DMS53 (cell line): ENCODE results near the gene ATP13A4.
A peak's percentile ranks its signal among the peaks of the same experiment; 100 is the strongest.

Source experiments
- DNase-seq: peaks from one replicate; lab custom pipeline; 2025; lab: John Stamatoyannopoulos, UW

ATP13A4 gene, protein sequence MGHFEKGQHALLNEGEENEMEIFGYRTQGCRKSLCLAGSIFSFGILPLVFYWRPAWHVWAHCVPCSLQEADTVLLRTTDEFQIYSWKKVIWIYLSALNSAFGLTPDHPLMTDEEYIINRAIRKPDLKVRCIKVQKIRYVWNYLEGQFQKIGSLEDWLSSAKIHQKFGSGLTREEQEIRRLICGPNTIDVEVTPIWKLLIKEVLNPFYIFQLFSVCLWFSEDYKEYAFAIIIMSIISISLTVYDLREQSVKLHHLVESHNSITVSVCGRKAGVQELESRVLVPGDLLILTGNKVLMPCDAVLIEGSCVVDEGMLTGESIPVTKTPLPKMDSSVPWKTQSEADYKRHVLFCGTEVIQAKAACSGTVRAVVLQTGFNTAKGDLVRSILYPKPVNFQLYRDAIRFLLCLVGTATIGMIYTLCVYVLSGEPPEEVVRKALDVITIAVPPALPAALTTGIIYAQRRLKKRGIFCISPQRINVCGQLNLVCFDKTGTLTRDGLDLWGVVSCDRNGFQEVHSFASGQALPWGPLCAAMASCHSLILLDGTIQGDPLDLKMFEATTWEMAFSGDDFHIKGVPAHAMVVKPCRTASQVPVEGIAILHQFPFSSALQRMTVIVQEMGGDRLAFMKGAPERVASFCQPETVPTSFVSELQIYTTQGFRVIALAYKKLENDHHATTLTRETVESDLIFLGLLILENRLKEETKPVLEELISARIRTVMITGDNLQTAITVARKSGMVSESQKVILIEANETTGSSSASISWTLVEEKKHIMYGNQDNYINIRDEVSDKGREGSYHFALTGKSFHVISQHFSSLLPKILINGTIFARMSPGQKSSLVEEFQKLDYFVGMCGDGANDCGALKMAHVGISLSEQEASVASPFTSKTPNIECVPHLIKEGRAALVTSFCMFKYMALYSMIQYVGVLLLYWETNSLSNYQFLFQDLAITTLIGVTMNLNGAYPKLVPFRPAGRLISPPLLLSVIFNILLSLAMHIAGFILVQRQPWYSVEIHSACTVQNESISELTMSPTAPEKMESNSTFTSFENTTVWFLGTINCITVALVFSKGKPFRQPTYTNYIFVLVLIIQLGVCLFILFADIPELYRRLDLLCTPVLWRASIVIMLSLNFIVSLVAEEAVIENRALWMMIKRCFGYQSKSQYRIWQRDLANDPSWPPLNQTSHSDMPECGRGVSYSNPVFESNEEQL

DNA sequence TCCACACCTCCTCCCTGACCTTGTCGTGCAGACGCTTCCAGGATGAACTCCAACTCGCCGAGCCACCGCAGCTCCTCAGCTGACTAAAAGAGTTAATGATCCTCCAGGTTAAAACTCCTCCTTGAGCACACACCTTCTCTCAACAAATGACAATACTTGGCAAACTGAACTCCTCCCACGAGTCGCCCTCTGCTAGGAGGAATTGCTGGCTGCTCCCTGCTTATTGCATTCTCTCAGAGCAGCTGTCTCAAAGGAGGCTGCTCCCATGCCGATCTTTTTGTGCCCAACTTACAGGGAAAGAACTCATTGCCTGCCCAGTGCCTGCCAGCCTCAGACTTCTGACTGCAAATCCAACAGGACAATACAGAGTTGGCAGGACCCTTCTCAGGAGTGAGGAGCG is at the start of gene ATP13A4:
Gene ATP13A4 (minus strand): TSS at position 85 of the 400 bp plus-strand sequence. CDS start 96 bp downstream, outside the sequence.
- peak; percentile 46 for DNase-seq

DNA sequence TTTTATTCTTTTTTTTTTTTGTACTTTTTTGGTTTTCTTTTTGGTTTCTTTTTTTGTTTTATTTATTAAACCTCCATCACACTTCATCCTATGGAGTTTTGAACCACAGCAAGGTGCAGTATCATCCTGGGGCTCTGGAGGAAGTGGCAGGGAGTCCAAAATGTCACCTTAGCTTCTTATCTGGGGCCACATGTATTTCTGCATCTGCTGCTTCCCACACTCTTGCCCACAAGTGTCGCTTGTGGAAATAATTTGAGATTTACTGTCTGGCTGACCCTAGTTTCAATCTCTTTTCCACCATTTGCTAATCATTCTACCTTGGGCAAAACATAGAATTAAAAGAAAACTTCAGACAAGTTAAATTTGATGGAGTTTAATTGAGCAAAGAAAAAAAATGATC is 44.7 kb upstream of the ATP13A4 start:
- DNase-seq, result no peak

DNA sequence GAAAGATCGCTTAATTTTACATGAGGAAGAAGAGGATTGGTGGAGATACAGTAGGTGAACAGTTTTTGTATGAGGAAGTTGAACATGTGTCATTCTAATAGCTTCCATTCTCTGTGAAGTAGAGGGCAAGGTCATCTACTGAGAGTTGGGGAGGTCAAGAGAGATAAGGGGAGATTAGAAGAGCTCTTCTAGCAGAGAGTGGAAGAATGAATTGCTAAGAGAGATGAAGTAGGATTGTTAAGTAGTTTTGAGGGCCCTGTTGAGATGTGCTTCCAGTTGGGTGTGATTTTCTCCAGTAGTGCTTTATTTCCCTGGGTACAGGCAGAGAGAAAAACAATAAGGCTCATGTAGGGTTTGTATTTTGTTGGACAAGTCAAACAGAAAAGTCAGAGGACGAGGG is 43.5 kb upstream of the ATP13A4 start:
- no peak for DNase-seq

DNA sequence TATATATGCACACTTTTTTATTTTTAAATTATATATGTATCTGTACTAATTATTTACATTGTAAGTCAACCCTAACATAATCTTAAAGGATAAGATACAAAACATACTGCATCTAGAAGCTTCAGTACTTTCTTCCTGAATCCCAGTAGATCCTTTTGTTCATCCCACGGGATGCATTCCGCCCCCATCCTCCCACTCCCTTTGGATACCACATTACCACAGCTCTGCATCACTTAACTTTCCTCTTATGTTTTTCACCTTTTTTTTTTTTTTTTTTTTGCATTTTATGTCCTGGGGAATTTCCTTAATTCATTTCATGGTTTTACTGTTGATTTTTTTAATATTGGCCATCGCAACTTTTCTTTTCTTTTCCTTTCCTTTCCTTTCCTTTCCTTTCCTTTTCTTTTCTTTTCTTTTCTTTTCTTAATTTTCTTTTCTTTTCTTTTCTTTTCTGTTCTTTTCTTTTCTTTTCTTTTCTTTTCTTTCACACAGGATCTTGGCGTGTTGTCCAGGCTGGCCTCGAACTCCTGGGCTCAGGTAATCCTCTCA is 41.3 kb upstream of the ATP13A4 start:
- DNase-seq, result no peak

GRCh38 chr3:193594946-193595689 is 40.4 kb upstream of the ATP13A4 start:
- DNase-seq, result no peak

GRCh38 chr3:193593668-193594030 is 39.0 kb upstream of the ATP13A4 start:
- DNase-seq, result peak; percentile 63

DNA sequence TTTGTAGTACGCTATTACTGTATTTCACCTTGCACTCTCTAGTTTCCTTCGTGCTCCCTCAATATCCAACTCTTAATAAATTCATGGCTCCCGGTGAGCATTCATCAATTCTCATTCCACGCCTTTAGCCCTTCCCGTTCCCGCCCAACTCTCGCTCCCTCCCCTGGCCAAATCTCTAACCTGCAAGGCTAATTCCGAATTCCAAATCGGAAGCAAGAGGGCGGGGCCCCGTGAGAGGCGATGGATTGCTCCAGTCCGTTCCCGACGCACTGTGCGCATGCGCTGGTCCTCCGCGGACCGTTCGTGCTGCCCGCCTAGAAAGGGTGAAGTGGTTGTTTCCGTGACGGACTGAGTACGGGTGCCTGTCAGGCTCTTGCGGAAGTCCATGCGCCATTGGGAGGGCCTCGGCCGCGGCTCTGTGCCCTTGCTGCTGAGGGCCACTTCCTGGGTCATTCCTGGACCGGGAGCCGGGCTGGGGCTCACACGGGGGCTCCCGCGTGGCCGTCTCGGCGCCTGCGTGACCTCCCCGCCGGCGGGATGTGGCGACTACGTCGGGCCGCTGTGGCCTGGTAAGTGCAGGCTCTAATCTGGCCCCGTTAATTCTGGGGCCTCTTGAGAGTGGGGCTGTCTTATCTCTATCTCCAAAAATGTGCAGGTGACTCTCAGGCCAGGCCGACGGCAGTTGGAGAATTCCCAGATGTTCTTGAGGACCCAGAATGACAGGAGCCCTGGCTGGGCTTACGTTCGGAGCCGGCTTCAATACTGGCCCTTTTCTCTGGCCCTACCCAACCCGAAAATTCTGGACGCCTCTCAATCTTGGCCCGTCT is 38.4 kb upstream of the ATP13A4 start, which contains the start of gene OPA1:
Gene OPA1 (plus strand): TSS at position 368 of the 827 bp plus-strand sequence. CDS start 170 bp downstream, at position 538.
- DNase-seq, result peak; percentile 99

- peak; percentile 36 for DNase-seq
These were observed 35.6 kb upstream of the ATP13A4 start for GRCh38 chr3:193590088-193590856.

- no peak for DNase-seq
These were observed 34.9 kb upstream of the ATP13A4 start for GRCh38 chr3:193589616-193590015.

DNA sequence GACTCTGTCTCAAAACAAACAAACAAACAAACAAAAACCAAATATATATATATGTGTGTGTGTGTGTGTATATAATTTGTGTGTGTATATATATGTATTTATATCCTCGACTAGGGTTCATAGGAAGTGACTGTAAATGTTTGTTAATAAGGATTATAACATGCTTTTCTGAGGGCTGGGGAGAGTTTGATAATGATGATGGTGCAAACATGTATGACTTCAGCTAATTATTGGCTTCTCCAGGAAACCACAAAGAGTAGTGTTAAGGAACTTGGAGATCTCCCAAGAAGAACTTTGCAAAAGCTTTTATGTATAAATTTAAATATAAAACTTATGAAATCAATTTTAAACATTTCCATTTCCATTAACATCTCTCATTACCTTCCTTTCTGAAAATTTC is 34.4 kb upstream of the ATP13A4 start:
- no peak for DNase-seq

DNA sequence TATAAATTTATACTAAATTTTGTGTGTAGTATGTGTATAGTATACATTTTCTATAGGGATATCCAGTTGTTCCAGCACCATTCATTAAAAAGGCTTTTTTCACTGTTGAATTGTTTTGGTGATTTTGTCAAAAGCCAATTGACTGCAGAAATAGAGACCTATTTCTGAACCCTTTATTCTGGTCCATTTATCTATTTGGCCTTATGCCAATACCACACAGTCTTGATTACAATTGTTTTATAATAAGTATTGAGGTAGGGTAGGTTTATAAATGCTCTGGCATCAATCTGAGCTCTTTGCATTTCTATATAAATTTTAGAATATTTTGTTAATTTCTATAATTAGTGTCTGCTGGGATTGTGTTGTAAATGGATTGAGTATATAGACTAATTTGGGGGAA is 31.8 kb upstream of the ATP13A4 start:
- DNase-seq, result no peak

DNA sequence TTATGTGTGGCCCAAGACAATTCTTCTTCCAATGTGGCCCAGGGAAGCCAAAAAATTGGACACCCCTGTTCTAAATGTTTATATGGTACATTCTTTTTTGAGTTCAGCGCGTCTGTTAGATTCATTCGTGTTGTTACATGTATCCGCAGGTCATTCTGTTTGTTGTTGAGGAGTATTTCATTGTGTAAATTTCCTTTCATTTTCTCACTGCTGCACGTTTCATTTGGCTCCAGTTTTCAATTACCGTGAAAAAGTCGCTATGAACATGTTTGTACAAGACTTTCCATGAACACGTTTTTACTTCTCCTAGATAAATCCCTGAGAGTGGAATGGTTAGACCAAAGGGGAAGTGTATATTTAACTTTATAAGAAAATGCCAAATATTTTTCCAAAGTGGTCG is 30.8 kb upstream of the ATP13A4 start:
- no peak for DNase-seq

- DNase-seq, result no peak
These were observed 19.9 kb upstream of the ATP13A4 start for GRCh38 chr3:193574488-193575070.

- DNase-seq, result no peak
These were observed 18.9 kb upstream of the ATP13A4 start for GRCh38 chr3:193573403-193574191.

DNA sequence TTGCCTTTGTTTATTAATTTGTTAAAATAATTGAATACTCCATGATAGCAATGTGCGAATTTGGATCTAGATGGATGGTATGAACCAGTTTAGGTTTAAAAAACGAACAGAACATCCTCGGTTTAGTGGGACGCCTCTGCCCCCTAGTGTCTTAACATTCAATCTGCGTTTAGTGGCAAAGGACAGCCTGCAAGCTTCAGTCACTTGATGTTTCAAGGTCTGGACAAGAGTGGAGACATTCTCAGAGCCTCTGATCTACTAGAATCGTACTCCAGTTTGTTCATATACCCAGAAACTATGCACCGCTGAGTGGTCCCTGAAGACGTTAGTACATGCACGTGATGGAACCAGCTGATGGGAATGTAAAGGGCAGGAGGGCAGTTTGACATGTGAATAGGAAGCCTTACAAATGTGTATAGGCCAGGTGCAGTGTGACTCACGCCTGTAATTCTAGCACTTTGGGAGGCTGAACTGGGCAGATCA is 17.8 kb upstream of the ATP13A4 start:
- DNase-seq, result peak; percentile 85

- DNase-seq, result no peak
These were observed 14.4 kb upstream of the ATP13A4 start for GRCh38 chr3:193569119-193569518.

DNA sequence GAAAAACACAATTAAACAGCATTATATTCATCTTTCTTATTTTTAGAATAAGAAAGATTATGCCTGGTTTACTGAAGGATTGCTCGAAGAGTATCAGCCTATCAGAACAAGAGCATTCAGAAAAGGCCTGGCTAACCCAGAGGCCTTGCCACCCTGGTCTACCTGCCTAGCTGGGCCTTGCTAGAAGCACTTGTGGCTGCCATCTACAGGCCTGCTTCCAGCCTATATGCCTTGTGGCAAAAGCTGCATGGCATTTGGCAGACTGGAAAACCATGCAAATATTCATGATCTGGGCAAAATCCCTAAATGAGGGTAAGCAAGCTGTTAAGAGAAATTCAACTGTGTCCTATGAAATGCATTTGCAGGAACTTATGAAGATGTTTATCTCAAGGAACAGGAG is 9.3 kb upstream of the ATP13A4 start:
- peak; percentile 42 for DNase-seq

GRCh38 chr3:193563426-193563825 is 8.7 kb upstream of the ATP13A4 start:
- no peak for DNase-seq
